GM04503 (cell line): ENCODE measurements around the gene INF2.

Experiments used
- DNase-seq: peaks from one replicate; pipeline ENCODE4 v3.0.0-alpha.2; 2012; ENCODE audit warnings: low read depth

INF2 gene

GRCh38 chr14:104752735-104753527, 63.5 kb downstream of the INF2 start, which contains the start of gene SIVA1:
TSS of gene SIVA1 (plus strand) at chr14:104753147. CDS start at chr14:104753202, 55 bp downstream.
- peak; percentile 92 for DNase-seq

GRCh38 chr14:104753528-104754212, 64.3 kb downstream of the INF2 start:
- DNase-seq, result no peak

GRCh38 chr14:104754213-104754851, 64.9 kb downstream of the INF2 start:
- no peak for DNase-seq

GRCh38 chr14:104755621-104756020, 66.2 kb downstream of the INF2 start:
- DNase-seq, result no peak

GRCh38 chr14:104756477-104757237, 67.2 kb downstream of the INF2 start:
- no peak for DNase-seq

GRCh38 chr14:104757238-104757585, 67.8 kb downstream of the INF2 start:
- DNase-seq, result no peak

- DNase-seq, result no peak
Observed at GRCh38 chr14:104757681-104758392, 68.4 kb downstream of the INF2 start.

GRCh38 chr14:104758981-104759969, 69.9 kb downstream of the INF2 start:
- no peak for DNase-seq

GRCh38 chr14:104765517-104765916, 76.1 kb downstream of the INF2 start:
- DNase-seq, result no peak

- no peak for DNase-seq
Observed at GRCh38 chr14:104766256-104766862, 76.9 kb downstream of the INF2 start.

GRCh38 chr14:104766863-104767633, 77.6 kb downstream of the INF2 start:
- DNase-seq, result no peak

- no peak for DNase-seq
Observed at GRCh38 chr14:104767634-104767918, 78.2 kb downstream of the INF2 start.

- DNase-seq, result no peak
Observed at GRCh38 chr14:104768437-104769323, 79.3 kb downstream of the INF2 start.

GRCh38 chr14:104769324-104770071, 80.1 kb downstream of the INF2 start:
- no peak for DNase-seq

GRCh38 chr14:104770072-104770579, 80.7 kb downstream of the INF2 start:
- no peak for DNase-seq

- DNase-seq, result no peak
Observed at GRCh38 chr14:104770851-104771272, 81.4 kb downstream of the INF2 start.

- DNase-seq, result no peak
Observed at GRCh38 chr14:104771374-104771773, 82.0 kb downstream of the INF2 start.
